Measurements from ENCODE around the gene ELMO1. TPM values are rescaled to one million over a fixed set of nuclear protein-coding genes. Genes with fewer than 3 reads are reported as not detected.

Gene ELMO1
- total RNA-seq, 1 donor from 2014 or later = 0.69 TPM

GRCh38 chr7:36928311-36928710, 520.4 kb downstream of the ELMO1 start:
- no peak for DNase-seq (ENCODE audit: low read depth)
- no peak for TF ChIP-seq CTCF (conservative IDR thresholded peaks at IDR 0.05; ENCODE audit: low read depth, low read length)
- H3K4me3 ChIP-seq (ENCODE audit: low read depth, low read length) = no peak overlapping the region

- DNase-seq (ENCODE audit: low read depth) = no peak
- no peak for TF ChIP-seq CTCF (conservative IDR thresholded peaks at IDR 0.05; ENCODE audit: low read depth, low read length)
- H3K4me3 ChIP-seq (ENCODE audit: low read depth, low read length) = no peak overlapping the region
These were observed 523.0 kb downstream of the ELMO1 start for GRCh38 chr7:36925691-36926090.

GRCh38 chr7:36925207-36925606, 523.5 kb downstream of the ELMO1 start:
- no peak for DNase-seq (ENCODE audit: low read depth)
- no peak overlapping the region for H3K4me3 ChIP-seq (ENCODE audit: low read depth, low read length)
- no peak for TF ChIP-seq CTCF (conservative IDR thresholded peaks at IDR 0.05; ENCODE audit: low read depth, low read length)

- no peak overlapping the region for H3K4me3 ChIP-seq (ENCODE audit: low read depth, low read length)
- no peak for TF ChIP-seq CTCF (conservative IDR thresholded peaks at IDR 0.05; ENCODE audit: low read depth, low read length)
- DNase-seq (ENCODE audit: low read depth) = no peak
These were observed 524.7 kb downstream of the ELMO1 start for GRCh38 chr7:36923943-36924436.

- TF ChIP-seq CTCF (conservative IDR thresholded peaks at IDR 0.05; ENCODE audit: low read depth, low read length) = no peak
- no peak overlapping the region for H3K4me3 ChIP-seq (ENCODE audit: low read depth, low read length)
- no peak for DNase-seq (ENCODE audit: low read depth)
These were observed 525.5 kb downstream of the ELMO1 start for GRCh38 chr7:36923185-36923584.

GRCh38 chr7:36920433-36920832, 528.2 kb downstream of the ELMO1 start:
- no peak for TF ChIP-seq CTCF (conservative IDR thresholded peaks at IDR 0.05; ENCODE audit: low read depth, low read length)
- no peak for DNase-seq (ENCODE audit: low read depth)
- H3K4me3 ChIP-seq (ENCODE audit: low read depth, low read length) = no peak overlapping the region

- no peak overlapping the region for H3K4me3 ChIP-seq (ENCODE audit: low read depth, low read length)
- TF ChIP-seq CTCF (conservative IDR thresholded peaks at IDR 0.05; ENCODE audit: low read depth, low read length) = no peak
These were observed 528.9 kb downstream of the ELMO1 start for GRCh38 chr7:36919738-36920137.

More at GRCh38 chr7:36919738-36920137, 528.9 kb downstream of the ELMO1 start:
- DNase-seq (ENCODE audit: low read depth) = no peak

Data from epithelial cell of proximal tubule (primary cell).